Measurements from ENCODE around the gene FAM20C.
A peak's percentile ranks its signal among the peaks of the same experiment; 100 is the strongest.

The FAM20C gene

DNA sequence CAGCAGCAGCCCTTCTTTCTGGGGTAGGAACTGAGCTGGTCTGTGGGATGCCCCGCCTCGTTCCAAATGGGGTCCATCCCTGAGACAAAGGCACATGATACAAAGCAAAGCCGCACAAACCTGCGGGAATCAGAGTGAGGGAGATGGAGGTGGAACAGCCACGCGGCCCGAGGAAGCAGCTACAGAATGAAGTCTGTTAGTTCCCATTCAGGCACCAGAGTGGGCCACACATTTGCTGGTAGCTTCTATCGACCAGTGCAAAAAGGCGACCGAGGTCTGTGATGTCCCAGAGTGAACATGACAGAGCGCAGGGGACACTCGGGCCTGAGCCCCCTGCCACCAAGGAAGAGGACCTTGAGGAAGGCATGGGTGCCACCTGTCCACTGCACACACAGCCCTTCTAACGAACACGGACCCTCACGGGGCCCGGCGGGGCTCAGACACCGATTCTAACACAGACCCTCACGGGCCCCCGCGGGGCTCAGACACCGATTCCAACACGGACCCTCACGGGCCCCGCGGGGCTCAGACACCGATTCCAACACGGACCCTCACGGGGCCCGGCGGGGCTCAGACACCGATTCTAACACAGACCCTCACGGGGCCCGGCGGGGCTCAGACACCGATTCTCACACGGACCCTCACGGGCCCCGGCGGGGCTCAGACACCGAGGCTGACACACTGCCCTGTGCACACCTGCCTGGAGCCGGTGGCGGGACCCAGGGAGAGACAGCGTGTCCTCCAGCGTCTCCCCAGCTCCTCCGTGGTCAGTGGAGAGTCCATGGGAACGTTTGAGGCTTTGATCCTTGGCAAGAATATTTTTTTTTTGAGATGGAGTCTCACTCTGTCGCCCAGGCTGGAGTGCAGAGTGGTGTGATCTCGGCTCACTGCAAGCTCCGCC, 32.8 kb upstream of the FAM20C start:
- no peak for DNase-seq

DNA sequence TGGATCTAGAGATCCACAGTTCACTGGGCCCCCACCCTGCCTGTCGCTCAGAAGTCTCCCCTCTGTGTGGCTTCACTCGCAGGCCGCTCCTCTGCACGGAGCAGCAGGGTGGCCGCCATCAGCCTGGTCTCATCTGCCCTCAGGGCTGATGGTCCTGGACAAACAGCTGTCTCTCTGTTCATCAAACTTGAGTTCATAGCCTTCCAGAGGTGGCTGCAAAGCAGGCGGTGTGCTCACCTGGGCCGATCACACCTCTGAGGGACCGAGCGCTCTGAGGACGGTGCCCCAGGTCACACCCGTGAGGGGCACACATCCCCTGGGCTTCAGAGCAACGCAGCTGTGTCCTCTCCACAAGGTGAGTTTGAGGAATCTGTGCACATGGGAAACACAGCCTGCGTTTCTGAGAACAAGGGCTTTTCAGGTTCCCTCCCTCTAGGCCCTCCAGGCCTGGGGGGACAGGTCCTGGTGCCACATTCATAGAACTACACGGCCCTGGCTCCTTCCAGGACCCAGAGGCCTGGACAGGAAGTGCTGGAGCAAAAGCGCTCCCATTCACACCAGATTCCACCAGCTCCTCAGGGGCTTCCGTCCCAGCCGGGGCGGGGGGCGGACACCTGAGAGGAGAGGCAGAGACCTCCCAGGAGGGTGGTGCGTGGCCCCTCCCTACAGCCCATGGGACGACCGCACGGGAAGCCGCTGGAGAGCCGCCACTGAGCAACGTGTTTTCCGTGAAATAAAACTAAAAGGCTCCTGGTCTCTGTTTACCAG, 31.2 kb upstream of the FAM20C start:
- DNase-seq = no peak

DNA sequence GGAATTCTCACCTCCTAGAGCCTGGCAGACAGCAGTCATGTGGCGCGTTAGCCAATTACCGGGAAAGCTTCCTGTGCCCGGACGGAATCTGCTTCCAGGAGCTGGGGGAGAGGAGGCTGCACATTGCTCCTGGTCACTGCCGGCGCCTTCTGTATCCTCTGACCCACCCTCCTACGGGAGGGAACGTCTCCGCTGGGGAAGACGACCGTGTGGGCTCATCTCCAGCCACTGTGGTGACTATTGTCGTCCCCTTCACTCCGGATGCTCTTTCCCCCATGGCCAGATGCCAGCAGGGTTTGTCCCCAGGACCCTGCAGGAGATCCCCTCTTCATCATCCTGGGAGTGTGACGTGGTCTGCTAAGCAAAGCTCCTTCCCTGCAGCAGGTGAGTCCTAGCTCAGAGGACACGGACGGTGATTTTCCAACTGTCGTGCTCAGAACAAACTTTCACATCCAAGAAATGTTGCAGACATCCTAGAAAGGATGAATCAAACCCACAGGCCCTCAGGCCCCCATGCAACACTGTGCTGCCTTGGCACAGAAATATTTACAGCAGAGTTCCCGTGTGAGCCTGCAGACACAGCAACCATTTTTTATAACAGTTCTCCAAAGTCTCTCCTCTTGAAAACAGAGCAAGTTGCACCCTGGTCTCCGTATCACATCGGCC, 29.6 kb upstream of the FAM20C start:
- DNase-seq = no peak

DNA sequence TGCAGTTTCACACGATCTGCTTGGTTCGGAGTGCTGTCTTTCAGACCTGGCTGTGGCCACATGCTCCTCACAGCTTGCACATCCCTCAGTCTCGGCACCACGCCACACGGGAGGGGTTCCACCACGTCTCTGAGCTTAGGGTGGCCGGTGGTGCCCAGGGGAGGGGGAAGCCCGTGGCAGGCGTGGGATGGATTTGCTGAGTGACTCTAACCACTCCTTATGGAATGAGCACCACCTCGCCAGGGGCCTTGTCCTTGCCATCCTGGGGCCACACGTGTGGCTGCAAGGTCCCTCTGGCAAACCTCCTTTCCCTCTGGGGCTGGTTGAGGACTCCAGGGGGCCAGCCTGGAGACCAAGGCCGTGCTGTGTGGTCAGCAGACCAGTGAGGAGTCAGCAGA, 29.1 kb upstream of the FAM20C start:
- no peak for DNase-seq

DNA sequence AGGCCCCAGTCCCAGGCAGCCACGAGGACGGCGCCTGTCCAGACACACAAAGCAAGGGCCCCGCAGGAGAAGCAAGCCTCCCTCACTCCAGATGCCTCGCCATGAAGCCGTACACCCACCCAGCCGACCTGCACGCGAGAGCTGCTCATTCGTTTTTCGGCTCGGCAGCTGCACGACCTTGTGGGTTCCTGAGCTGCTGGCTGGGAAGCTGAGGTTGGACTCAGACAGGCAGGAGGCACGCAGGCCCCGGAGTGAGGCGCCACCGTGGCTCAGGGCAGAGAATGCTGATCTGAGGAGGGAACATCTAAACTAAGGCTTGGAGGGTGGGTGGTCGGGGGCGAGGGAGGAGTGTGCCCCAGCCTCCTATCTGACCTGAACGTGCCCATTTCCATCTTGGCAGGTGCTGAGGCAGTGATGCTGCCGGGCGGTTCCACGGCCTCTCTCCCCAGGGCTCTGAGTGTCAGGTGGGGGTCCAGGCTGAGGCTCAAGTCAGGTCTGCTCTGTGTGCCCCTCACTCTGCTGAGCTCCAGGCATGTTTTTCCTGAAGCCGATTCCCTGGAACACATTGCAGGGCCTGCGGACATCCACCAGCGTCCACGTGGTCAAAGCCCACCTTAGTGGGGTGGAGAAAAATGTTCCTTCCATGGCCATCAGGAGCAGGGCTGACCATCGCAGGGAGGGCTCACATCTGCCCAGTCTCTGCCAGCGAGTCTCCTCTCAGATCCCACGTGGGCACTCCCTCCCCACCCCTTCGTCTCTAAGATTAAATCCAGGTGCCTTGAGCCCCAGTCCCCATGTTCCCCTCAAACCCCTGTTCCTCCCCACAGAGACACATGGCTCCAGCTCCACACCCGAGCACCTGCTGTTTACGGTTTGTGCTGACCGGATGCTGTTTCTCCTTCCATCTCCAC, 28.1 kb upstream of the FAM20C start:
- DNase-seq = no peak

DNA sequence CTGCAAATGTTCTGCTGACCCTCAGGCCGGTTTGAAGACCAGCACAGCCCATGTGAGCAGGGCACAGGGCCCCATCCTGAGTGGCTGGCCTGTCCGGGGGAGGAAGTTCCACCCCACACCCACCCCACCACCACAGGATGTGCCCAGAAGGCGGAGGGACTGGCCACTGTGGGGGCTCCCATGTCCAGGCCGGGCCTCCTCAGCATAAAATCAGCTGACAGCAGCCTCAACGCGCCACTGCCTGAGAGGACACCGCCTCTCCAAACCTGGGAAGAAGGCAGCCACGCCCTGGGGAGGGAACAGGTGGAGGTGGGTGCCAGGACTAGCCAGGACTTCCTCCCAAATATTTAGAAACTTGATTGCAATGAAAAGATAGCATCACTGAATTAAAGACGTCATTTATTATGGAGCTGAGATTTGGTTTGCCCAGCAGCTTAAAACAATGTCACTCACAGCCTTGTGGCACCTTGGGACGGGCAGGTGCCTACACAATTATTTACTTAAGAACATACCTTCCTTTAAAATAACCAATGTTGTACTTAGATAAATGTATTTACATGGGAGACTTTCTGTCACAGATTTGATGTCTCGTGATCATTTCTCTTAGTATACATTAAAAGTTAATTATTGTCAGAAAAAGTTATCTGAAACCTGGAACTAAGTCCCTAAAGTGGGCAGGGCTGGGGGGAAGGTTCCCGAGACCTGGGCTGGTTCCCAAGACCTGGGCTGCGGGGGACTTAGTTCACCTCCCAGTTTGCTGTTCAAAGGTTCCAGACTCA, 27.3 kb upstream of the FAM20C start:
- no peak for DNase-seq

DNA sequence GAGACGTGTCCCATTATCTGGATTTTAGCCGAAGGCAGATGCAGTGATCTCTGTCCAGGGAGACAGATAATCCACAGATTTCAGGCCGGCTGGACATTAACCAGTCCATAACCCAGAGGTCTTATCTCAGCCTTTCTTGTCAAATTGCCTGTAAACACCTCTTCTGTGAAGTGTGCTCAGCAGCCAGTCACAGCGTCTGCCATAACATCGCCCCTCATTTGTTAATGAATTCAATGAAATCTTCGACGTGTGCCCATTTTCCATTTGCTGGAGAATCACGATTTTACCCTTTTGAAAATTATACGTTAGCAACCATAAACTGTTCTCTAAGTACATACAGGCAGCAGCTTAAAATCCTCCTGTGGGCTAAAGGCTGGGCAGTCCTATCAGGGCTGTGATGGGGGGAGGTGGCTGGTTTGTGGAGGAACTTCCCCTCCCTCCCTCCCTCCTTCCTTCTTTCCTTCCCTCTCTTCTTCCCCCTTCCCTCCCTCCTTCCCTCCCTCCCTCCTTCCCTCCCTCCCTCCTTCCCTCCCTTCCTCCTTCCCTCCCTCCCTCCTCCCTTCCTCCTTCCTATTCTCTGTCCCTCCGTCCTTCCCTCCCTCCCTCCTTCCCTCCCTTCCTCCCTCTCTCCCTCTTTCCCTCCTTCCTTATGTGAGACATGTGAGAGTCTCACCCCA, 26.6 kb upstream of the FAM20C start:
- DNase-seq = no peak

DNA sequence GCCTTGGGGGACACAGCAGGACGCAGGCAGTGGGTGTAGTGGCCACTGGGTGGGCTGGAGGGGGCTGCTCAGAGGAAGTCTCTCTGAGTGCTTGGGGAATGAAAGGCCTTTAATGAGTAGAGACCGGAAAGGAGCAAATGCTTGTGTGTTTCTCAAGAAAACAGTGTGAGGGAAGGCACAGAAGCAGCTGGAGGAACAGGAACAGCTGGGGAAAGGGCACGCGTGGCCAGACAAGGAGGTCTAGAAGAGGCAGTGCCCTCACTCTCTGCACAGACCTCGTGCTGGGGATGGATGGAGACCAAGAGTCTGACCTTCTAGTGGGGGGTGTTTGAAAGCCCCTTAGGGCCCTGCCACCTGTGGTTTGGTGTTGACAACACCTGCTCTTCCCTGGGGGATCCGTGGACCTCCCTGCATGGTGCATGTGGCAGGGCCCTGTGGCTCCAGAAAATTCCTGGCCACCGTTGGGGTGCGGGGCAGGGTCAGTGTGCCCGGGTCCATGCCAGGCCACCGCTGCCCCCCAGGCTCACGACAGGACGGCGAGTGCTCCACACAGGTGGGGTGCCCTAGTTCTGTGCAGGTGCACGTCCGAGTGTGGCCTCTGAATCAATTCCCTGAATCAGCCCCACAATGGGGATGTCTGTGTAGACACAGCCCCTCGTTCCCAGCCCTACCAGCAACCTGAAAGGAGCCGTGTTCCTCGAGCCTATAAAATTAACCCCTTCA, 25.9 kb upstream of the FAM20C start:
- DNase-seq = no peak

DNA sequence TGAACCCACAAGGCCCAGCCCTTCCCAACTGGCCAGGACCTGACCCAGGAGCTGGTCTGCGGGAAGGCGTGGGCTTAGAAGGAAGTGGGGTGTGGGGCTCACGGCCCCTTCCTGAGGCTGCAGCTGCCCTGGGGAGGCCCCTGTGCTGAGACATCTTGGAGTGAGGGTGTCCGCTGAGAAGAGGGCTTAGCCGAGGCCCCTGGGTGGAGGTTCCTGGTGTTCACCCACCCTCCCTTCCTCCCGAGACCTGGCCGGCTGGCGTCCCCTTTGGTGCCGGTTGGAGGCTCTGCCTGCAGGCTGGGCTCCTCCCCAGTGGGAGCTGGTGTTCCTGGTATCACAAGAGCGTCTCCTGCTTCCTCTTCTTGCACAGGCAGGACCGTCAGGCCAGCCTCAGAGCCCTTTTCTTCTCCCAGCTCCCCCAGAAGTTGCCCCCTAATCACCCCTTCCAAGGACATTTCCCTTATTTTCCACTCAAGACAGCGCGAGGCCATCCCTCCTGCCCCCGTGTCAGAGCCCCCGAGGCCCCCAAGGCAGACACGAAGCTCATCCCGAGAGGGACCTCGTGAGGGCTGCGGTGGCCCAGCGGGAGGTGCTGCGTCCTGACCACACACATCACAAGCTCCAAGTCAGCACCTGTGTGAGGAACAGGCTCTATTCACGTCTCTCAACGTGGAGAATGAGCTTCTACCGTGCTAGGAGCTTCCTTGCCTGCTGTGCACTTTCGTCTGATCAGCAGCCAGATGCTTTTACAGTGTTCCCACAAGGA, 25.1 kb upstream of the FAM20C start:
- DNase-seq = peak in 1 of 2 donors; percentile 37

DNA sequence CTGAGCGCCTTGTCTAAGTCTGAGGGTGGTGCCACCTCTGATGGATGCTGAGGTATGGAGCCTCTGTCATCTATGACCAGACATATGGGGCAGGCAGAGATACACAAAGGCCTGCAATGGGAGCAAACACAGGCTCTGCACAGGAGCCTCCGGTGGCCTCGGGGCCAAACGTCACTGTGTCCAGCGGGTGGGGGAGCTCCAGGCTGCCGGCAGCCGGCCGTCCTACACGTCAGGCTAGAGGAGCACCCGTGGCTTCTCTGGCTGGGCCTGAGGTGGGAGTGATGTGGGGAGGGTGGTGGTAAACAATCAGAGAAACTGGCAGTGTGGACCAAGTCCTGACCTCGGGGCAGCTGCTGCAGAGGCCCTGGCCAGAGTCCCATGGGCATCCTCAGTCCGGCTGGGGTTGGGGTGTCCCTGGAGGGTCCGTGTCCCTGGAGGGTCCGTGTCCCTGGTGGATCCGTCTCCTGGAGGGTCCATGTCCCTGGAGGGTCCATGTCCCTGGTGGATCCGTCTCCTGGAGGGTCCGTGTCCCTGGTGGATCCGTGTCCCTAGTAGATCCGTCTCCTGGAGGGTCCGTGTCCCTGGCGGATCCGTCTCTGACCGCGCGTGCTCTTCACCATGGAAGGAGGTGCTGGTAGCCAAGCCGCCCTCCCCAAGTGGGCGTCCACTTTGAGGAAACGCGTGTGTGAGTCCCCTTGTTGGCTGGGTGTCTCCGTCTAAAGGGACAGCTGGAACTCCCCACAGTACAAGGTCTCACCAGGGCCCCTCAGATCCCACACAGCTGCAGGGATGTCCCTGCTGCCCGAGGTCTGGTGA, 24.2 kb upstream of the FAM20C start:
- DNase-seq = no peak

DNA sequence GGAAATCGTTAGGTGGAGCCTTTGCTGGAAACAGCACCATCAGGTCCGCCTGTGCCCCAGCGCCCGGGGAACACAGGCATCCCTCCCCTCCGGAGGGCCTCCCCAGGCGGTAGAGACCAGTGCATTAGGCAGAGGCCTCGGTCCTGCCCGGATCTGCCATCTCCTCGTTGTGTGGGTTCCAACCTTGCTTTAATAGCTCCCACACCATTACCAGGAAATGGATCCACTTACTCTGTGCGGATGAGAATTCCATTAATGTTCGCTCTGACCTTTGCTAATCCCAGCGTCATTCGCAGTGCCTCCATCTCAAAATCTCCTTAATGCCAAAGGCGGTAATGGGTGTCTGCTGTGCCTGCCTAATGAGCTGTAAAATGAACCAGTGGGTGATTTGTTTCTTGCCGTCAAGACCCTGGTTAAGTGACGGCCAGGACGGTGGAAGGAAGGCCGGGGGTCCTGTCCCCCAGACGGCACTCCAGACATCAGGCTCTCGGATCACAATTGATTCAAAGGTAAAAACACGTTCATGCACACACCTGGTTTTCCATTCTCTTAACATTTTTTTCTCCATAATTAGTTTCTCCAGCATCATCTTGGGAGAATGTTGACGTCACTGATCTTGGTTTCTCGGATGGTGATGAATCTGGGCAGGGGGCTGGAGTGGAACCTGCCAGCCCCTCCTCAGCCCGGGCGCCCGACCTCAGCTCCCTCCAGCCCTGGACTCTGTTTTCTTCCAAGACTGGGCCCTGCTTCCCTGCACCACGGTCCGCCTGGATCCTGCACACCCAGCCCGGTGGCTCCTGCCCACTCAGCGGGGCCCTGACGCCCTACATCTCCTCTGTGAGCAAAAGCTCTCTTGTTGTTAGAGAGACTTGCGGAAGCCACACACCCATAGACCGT, 22.8 kb upstream of the FAM20C start:
- DNase-seq = no peak

DNA sequence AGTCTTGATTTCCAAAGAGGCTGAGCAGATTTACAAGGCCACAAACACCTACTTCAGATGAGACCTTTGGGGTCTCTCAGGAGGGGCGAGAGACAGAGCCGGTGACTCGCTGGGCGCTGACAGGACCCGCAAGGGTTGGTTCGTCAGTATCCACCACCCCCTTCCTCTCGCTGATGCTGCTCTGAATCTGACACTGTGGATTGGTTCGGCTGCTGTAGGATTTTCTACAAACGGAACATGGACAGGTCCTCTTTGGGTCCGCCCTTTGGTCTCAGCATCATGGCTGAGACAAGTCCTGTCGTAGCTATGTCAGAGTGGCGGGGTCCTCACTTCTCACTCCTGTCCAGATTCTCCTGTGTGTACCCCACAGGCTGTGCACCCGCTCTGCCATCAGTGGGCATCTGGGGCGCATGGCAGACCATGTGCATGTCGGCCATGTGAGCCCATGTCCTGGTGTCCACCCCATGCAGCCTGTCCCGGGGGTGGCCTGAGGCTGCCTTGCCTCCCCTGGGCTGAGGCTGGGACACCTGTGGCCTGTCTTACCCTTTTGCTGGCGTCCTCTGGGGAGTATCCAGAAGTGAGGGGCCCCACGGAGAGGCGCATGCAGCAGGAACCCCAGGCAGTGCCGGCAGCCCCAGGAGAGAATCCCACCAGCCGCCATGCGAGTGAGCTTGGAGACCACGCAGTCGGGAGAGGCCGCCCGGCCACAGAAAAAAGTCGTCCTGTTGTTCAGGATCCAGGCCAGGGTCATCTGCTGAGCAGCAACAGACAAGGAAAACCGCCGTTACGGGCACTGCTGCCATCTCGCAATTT, 21.6 kb upstream of the FAM20C start:
- DNase-seq = peak in 1 of 2 donors; percentile 0

DNA sequence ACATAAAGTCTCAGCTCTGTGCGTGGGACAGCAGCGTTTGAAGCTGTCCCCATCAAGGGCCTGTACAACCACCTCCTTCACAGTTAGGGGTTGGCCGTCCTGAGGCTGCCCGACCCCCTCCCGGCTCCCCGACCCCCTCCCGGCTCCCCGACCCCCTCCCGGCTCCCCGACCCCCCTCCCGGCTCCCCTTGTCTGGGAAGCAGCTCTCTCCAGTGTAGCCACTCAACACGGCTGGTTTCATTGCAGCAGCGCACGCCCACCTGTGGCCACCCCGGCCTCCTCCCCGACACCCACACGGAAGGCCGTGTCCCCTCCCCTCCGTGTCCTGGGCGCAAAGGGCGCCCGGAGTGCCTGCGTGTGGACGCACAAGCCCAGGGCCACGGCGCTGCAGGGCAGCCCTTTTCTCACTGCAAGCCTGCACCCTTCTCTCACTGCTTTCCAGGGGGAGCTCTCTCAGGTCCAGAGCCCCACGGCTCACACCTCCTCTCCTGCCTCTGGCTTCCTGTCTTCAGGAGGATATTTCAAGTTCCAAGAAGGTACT, 20.9 kb upstream of the FAM20C start:
- no peak for DNase-seq

DNA sequence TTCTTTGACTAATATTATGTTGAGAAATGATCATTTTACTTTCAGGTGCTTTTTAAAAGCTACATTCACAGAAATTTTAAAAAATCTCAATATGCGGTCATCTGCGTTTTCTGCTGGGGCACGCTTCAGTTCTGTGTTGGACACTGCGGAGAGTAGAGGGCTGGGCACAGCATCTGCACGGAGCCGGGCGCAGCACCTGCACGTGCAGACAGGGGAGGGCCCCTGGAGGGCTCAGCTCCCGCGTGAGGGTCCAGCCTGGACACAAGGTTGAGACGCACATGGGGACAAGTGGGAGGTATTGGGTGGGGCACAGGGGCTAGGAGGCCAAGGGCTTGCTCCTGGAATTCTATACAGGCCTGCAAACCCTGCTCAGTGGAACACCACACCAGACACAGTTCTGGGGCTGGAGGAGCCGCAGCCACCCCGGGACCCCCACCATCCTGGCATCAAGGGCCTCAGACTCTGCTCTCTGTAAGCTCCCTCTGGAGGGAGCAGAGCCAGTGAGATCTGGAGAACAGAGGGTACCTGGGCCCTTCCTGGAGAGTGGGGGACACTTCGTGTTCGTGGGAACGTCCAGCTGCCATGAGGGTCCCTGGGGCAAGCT, 20.4 kb upstream of the FAM20C start:
- DNase-seq = no peak

DNA sequence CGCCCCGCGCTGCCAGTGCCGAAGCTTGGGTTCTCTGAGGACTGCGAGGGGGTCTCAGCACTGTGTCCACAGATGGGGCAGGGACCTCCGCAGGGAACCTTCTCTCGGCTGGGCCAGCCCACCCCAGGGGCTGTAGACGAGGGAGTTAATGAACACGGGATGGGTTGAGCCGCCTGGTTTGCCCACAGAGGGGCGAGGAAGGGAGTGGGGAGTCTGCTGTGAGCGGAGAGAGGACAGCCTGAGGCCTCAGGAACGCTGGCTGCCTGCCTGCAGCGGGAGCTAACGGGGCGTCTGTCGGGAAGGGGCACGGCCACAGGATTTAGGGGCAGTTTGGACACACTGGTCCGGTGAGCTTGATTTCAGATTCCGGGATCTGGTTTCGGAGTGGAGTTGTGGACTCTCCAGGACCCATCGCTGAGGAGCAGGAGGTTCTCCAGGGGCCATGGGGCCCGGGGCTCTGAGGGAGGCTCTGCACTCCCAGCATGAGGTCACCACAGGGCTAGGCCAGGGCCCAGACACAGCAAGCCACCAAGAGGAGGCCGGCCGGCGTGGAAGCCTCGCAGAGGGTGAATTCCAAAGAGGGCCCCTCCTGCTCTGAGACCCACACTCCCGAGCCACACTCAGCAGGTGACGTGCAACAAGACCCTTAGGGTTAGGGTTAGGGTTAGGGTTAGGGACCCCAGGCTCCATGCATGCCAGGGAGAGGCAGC, 19.0 kb upstream of the FAM20C start:
- peak in 1 of 2 donors; percentile 0 for DNase-seq
